MM.1S (cell line): ENCODE measurements around the gene MGST3.

Source experiments
- EZH2phosphoT487 ChIP-seq: fragments of 300-600 bp; sonication (generic); IDR thresholded peaks from 2 replicates; pipeline ENCODE4 v1.6.1; 2018; ENCODE audit warnings: antibody characterized with exemption, low read length
- TF ChIP-seq, protein P1 (sequence below): fragments of 300-600 bp; sonication (generic); IDR thresholded peaks from 2 replicates; pipeline ENCODE4 v1.5.1; 2016; ENCODE audit warnings: antibody characterized with exemption, low read length, mixed read lengths

DNA sequence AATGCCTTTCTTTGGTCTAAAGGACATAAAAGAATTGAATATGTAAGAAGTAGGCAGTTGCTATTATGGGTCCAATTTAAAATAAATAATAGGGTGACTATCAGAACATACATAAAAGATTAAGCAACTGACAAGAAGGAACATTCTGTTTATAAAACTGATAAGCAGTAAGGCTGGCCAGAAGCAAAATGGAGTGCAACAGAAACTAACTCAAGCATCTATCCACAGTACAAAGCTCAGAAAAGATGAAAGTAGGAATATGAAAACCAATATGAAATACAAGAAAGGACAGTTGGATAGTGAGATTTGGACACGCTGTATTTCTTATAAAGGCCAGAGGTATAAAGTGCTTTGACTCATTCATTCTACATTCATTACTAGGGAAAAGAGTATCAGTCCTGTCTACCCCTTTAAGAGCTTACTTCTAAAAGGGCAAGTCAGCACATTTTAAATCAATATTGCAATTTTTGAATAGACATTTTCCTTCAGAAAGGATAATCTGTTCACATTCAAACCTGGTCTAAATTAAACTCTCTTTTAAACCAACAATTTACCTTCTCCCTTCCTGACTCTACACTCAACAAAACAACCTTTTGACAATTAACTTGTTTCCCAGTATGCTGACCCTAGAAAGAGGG is 52.9 kb downstream of the MGST3 start:
- TF ChIP-seq, protein P1, sequence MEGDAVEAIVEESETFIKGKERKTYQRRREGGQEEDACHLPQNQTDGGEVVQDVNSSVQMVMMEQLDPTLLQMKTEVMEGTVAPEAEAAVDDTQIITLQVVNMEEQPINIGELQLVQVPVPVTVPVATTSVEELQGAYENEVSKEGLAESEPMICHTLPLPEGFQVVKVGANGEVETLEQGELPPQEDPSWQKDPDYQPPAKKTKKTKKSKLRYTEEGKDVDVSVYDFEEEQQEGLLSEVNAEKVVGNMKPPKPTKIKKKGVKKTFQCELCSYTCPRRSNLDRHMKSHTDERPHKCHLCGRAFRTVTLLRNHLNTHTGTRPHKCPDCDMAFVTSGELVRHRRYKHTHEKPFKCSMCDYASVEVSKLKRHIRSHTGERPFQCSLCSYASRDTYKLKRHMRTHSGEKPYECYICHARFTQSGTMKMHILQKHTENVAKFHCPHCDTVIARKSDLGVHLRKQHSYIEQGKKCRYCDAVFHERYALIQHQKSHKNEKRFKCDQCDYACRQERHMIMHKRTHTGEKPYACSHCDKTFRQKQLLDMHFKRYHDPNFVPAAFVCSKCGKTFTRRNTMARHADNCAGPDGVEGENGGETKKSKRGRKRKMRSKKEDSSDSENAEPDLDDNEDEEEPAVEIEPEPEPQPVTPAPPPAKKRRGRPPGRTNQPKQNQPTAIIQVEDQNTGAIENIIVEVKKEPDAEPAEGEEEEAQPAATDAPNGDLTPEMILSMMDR, result no peak
- no peak for TF ChIP-seq EZH2phosphoT487
